HG02973 (cell line): ENCODE data around the gene KDF1.

Experiments used
- ATAC-seq: cut with Tn5 transposase; IDR thresholded peaks from one replicate; pipeline ENCODE4 v1.9.1; 2021; ENCODE audit warnings: moderate library complexity; ENCODE audit not compliant: unreplicated experiment

KDF1 gene, protein sequence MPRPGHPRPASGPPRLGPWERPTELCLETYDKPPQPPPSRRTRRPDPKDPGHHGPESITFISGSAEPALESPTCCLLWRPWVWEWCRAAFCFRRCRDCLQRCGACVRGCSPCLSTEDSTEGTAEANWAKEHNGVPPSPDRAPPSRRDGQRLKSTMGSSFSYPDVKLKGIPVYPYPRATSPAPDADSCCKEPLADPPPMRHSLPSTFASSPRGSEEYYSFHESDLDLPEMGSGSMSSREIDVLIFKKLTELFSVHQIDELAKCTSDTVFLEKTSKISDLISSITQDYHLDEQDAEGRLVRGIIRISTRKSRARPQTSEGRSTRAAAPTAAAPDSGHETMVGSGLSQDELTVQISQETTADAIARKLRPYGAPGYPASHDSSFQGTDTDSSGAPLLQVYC

DNA sequence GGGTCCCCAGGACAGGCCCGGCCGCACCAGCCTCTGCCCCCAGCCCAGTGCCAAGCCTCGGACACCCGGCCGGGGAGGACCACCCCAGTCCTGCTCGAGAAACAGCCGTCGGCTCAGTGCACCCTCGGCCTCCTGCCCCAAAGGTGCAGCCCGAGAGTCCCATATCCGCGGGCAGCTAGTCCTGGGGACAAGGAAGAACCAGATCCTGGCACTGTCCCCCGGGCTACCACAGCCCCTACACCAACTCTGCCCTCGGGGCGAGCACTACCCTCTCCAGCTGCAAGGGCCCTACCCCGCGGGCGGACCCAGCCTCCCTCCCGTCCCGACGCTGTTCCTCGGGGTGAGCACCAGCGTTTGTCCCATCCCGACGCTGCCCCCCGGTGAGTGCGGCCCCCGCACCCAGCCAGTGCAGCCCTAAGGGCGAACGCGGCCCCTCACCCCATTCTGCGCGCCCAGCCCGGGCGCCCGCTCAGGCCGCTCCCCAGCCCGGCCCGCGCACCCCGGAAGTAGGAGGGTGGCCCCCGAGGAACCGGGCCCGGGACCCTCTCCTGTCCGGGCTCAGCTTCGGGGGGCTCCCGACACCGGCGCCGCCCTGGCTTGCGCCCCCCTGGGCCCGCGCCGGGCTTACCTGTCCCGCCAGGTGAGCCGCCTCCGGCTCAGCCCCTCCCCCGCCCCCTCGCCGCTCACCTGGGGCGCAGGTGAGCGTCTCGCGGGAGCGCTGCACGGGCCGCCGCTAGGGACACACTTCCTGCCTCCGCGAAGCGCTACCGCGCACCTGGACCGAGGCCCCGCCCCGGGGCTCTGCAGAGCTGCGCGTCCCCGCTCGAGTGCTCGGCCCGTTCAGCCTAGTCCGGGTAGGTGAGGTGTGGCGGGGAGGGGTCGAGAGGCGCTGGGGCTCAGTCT, at the start of gene KDF1:
KDF1 (minus strand) TSS at position 747 of the 903 bp plus-strand sequence. CDS start 8,088 bp downstream, outside the sequence.
- no peak for ATAC-seq

GRCh38 chr1:27009601-27010197, 49.4 kb upstream of the KDF1 start:
- ATAC-seq, result no peak

GRCh38 chr1:27007909-27008582, 47.8 kb upstream of the KDF1 start:
- ATAC-seq, result no peak

GRCh38 chr1:27006683-27007082, 46.4 kb upstream of the KDF1 start:
- ATAC-seq, result no peak

GRCh38 chr1:27005648-27006496, 45.6 kb upstream of the KDF1 start:
- no peak for ATAC-seq

- ATAC-seq, result no peak
Measured at GRCh38 chr1:27005166-27005530, 44.9 kb upstream of the KDF1 start.

DNA sequence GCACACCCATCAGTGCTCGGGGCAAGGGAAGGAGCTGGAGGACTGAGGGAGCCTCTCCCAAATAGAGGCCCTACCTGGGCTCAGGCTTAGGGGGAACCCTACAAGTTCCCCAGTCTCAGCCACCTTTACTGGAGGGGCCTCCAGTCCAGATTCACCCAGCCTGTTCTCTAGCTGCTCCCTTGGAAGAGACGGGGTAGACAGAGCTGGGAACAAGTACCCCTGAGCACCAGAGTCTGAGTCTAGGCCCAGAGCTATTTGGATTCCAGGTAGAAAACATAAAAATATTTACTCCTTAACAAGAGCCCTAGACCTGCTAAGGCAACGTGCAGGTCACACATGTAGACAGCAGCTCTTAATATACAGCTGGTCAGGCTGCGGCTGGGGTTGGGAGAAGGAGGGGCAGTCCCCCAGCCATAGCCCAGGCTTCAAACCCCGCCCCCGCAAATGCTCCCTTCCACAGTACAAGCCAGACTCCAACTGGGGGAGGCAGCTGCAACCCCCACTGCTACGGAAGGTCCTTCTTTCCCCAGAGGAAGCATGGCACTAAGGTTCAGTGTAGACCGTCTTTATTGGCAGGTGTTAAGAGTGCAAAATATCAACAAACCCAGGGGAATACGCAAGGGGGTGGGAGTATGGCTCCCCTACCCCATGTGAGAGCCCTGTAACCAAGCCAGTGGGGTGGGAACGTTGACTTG, 44.4 kb upstream of the KDF1 start:
- no peak for ATAC-seq

GRCh38 chr1:27003745-27004470, 43.6 kb upstream of the KDF1 start:
- ATAC-seq, result no peak

- no peak for ATAC-seq
Measured at GRCh38 chr1:27001570-27002360, 41.5 kb upstream of the KDF1 start.

- no peak for ATAC-seq
Measured at GRCh38 chr1:27000817-27001460, 40.7 kb upstream of the KDF1 start.

DNA sequence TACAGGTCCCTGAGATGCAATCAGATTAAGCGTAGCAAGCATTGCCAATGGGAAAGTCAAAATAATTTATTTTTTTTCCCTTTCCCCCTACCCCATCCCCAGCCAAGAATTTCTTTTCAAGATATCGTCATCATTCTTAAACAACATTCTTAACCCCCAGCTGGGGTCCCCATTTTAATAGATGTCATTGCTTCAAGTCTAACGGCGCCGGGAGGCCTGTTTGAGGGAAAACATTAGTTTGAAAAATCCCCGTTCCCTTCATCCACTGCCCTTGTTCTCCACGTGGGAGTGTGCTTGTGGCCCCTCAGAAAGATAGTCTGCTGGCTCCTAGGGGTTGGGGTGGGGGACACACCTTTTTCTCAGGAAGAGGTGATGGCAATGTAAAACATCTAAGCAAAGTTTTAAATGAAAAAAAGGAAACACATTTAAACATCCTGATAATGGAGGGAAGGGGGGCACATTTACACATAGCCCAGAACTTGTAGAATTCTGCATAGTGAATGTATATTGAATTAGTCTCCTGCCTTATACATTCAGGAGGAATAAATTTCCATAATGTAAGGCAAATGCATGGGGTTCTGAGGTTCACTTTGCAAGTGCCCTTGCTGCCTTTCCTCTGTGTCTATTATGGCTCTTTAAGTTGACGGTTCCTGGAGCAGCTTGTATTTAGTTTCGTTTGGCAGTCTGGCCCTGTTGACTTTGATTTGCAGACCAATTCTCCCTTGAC, 40.0 kb upstream of the KDF1 start:
- ATAC-seq, result no peak

- ATAC-seq, result no peak
Measured at GRCh38 chr1:26999440-26999987, 39.2 kb upstream of the KDF1 start.

GRCh38 chr1:26998429-26999300, 38.4 kb upstream of the KDF1 start:
- no peak for ATAC-seq

- no peak for ATAC-seq
Measured at GRCh38 chr1:26996665-26997064, 36.4 kb upstream of the KDF1 start.

DNA sequence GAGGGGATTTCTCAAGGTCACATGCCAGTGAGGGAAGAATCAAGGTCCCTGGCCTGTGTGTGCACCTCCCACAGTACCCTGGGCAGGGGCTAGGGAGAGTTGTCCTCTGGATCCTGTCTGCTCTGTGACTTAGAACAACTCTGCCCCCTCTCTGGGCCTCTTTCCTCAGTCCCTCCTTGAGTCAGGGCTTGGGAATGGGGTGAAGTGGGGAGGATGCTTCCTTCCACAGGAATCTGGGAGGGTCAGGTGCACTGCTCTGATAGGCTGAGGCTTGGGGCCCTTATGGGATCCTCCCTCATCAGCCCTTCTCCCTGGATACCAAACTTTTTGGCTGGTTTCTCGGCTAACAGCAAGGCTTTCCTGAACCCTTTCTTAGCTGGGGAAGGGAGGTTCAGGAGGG, 35.8 kb upstream of the KDF1 start:
- ATAC-seq, result no peak
